HG02970 (cell line): Measurements from ENCODE around the gene ANXA4.
"Not testable (repeated sequence)": the region's sequence is repeated elsewhere in the genome, so short reads cannot be mapped to it uniquely, and the experiment has no call there.

Source experiments
- ATAC-seq: cut with Tn5 transposase; IDR thresholded peaks from one replicate; pipeline ENCODE4 v1.9.1; 2021; ENCODE audit warnings: mild to moderate bottlenecking, moderate library complexity, moderate number of reproducible peaks; ENCODE audit not compliant: unreplicated experiment, low FRiP score

The ANXA4 gene

GRCh38 chr2:69798909-69799526 lies 57.1 kb downstream of the ANXA4 start:
- no peak for ATAC-seq

DNA sequence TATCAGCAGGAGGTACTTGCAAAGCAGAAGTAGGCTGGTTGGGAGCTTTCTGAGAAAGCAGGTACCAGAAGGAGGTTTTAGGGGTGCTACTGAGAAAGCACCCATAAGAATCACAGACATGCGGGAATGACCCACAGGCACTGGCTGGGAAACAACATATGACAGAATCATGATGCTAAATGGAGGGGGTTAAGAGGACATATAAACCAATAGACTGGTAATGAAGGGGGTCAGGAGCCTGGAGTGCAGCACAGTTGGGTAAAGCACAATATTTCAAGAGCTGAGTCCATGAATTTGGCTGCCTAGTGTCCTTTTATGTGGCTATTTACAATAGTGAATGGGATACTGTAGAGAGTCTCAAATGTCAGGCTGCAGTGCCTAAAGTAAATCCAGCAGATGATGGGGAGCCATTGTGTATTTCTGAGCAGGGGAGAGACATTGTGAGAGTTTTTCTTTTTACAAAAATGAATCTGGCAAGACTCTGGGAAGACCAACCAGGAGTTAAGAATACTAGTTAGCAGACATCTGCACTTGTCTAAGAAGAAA lies 59.9 kb downstream of the ANXA4 start:
- ATAC-seq: no peak

- ATAC-seq: not testable (repeated sequence)
Observed at GRCh38 chr2:69802781-69803367, 60.9 kb downstream of the ANXA4 start.

- no peak for ATAC-seq
Observed at GRCh38 chr2:69804416-69804815, 62.5 kb downstream of the ANXA4 start.

- no peak for ATAC-seq
Observed at GRCh38 chr2:69805887-69806286, 64.0 kb downstream of the ANXA4 start.

DNA sequence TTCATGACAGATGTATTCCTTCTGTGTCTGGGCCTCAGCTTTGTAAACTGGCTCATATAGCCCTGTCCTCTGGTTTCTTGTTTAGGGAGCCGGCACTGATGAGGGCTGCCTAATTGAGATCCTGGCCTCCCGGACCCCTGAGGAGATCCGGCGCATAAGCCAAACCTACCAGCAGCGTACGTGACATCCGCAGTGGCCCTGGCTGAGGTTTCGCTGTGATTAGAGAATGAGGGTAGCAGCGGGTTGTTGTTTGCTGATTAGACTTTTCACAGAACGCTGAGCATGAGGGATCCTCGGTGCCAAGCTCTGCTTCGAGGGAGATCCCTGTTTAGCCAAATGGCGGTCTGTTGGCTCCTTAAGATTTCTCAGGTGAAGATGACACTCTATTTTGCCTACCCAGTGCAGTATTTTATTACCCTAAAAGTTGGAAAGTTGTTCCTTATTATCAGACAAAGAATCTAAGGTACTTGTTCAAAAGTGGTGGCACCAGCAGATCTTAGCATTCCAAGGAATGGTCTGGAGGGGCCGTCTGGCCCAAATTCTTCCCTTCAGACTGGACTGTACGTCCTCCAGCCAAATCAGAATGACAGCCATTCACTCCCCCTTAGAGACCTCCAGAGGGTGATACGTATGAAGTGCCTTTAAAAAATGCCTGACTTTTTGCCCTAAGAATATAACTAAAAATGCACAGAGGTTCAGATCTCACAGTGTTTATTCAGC lies 66.0 kb downstream of the ANXA4 start:
- ATAC-seq: no peak

GRCh38 chr2:69810550-69810949 lies 68.6 kb downstream of the ANXA4 start:
- no peak for ATAC-seq

DNA sequence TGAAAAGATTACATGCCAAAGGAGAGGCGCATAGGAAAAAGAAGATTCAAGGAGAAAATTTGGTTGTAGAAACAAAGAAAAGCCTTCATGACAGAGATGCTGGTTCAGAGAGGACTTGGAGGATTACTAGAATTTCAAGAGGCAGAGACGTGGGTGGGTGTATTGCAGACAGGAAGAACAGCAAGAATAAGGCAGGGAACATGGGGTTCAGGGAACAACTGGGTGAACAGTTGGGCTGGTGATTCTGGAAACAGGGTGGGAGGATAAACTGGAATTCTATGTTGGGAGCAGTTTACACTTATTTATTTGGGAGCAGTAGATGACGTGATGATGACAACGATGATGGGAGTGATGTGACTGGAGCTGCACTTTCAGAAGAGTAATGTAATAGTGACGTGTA lies 69.1 kb downstream of the ANXA4 start:
- ATAC-seq: no peak

DNA sequence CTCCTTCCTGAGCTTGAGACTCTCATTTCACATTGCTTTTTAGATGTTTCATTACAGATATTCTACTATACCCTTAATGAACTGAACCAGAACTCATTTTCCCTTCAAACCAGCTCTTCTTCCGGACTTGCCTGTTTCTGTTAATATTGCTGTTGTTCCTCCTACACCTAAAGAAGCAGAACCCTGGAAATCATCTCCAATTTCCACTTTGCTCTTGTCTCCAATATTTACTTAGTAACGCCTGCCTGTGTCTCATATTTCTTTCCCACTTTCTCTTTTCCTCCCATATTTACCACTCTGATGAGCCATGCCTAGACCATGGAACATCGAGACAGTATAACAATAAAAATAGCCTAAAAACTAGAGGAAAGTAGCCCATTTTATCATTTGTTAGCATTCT lies 69.7 kb downstream of the ANXA4 start:
- ATAC-seq: no peak

DNA sequence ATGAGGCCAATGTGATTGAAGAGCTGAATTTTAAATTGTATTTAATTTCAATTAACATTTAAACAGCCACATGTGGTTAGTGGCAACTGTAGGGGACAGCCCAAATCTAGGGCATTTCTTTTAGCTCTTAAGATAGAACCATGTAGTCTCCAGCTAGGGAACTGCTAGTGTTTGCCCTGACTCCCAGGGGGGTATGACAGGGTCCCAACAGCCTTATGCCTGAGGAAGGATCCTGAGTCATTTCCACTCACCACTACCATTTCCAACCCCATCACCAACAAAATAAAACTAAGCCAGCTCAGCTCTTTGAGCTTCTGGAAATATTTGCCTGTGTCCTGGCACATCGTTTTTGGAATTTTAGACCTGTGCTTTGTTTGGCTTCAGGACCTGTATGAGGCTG lies 73.8 kb downstream of the ANXA4 start:
- no peak for ATAC-seq

- peak; percentile 55 for ATAC-seq
Observed at GRCh38 chr2:69816923-69817542, 75.1 kb downstream of the ANXA4 start.

- ATAC-seq: no peak
Observed at GRCh38 chr2:69817729-69818501, 76.0 kb downstream of the ANXA4 start.

GRCh38 chr2:69827796-69828540 lies 86.0 kb downstream of the ANXA4 start:
- no peak for ATAC-seq

DNA sequence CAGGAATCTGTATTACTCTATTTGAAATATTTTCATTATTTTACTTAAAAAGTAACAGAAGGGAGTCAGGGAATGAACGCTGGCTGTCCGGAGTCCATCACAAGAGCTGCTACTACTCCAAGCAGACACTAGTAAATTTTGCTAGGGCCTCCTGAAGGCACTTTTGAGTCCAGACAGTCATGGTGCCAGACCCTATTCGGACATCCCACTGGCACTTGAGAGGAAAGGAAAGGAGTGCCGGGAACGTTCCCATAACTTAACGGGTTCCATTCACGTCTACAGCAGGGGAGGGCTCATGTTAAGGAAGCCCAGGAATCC lies 87.0 kb downstream of the ANXA4 start:
- no peak for ATAC-seq

DNA sequence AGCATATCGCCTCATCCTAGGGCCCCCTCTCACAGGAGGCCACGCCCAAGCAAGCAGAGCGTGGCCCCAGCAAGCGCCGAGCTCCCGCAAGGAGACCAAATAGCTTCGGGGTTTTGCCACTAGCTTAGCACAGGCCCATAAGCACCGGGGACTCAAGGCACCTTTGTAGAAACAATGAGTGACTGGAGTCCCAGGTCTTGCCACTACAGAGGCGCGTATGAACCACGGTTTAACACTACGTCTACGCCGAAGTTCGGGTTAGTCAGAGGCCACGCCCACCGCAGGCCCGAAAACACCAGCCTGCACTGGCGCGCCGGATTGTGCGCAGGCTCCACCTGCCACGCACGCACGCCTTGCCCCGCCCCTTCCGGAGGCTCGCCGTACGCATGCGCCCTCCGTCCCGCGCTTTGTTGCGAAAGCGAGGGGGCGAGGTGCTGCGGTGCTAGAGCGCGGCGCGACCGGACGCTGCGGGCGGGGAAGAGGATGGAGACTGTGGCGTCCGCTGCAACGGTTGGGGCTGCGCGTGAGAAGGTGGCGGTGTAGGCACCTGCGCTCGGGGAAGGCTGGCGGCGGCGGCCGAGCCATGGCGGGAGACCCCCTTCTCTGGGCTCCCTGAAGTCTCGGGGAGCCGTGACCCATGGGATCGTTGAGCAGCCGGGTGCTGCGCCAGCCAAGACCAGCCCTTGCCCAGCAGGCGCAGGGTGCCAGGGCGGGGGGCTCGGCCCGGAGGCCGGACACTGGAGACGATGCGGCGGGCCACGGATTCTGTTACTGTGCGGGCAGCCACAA lies 87.5 kb downstream of the ANXA4 start, which contains the start of gene GMCL1:
Gene GMCL1, plus strand, starts transcription at position 405 of the 789 bp plus-strand sequence. Its CDS starts 233 bp downstream, at position 638.
- peak; percentile 89 for ATAC-seq

- ATAC-seq: peak; percentile 25
Observed at GRCh38 chr2:69830045-69830905, 88.3 kb downstream of the ANXA4 start.

DNA sequence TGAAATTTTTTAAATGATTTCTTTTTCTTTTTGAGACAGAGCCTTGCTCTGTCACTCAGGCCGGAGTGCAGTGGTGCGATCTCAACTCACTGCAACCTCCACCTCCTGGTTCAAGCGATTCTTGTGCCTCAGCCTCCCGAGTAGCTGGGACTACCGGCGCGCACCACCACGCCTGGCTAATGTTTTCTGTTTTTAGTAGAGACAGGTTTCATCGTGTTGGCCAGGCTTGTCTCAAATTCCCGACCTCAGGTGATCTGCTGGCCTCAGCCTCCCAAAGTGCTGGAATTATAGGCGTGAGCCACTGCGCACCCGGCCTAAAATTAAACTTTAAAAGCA lies 88.9 kb downstream of the ANXA4 start:
- not testable (repeated sequence) for ATAC-seq

- no peak for ATAC-seq
Observed at GRCh38 chr2:69831354-69831905, 89.5 kb downstream of the ANXA4 start.
